ENCODE measurements around the gene CCNF.

The CCNF gene

GRCh38 chr16:2420035-2420434, 9.2 kb upstream of the CCNF start:
- TF ChIP-seq CTCF (IDR thresholded peaks at IDR 0.05; ENCODE audit: extremely low read depth, insufficient read depth, missing control alignments), result no peak
- in situ Hi-C loops (cut with MboI; ENCODE audit: low pct_unique_long_range_greater_than_20kb, low sequenced_read_pairs, unreplicated experiment), result loop anchor here (10.0 kb wide), 1 partner anchor 65 kb away; no protein-coding TSS in a partner anchor
- no peak for DNase-seq (ENCODE audit: low spot score)

- TF ChIP-seq CTCF (IDR thresholded peaks at IDR 0.05; ENCODE audit: extremely low read depth, insufficient read depth, missing control alignments), result no peak
- no peak for DNase-seq (ENCODE audit: low spot score)
- in situ Hi-C loops (cut with MboI; ENCODE audit: low pct_unique_long_range_greater_than_20kb, low sequenced_read_pairs, unreplicated experiment), result loop anchor here (10.0 kb wide), 1 partner anchor 67 kb away; no protein-coding TSS in a partner anchor
These were observed 7.0 kb upstream of the CCNF start for GRCh38 chr16:2422123-2422867.

GRCh38 chr16:2424061-2425007, 4.9 kb upstream of the CCNF start:
- TF ChIP-seq CTCF (IDR thresholded peaks at IDR 0.05; ENCODE audit: extremely low read depth, insufficient read depth, missing control alignments), result no peak
- in situ Hi-C loops (cut with MboI; ENCODE audit: low pct_unique_long_range_greater_than_20kb, low sequenced_read_pairs, unreplicated experiment), result loop anchor here (10.0 kb wide), 1 partner anchor 70 kb away; no protein-coding TSS in a partner anchor
- no peak for DNase-seq (ENCODE audit: low spot score)

GRCh38 chr16:2425008-2425518, 4.2 kb upstream of the CCNF start:
- in situ Hi-C loops (cut with MboI; ENCODE audit: low pct_unique_long_range_greater_than_20kb, low sequenced_read_pairs, unreplicated experiment), result loop anchor here (10.0 kb wide), 1 partner anchor 70 kb away; no protein-coding TSS in a partner anchor
- DNase-seq (ENCODE audit: low spot score), result no peak
- TF ChIP-seq CTCF (IDR thresholded peaks at IDR 0.05; ENCODE audit: extremely low read depth, insufficient read depth, missing control alignments), result no peak

DNA sequence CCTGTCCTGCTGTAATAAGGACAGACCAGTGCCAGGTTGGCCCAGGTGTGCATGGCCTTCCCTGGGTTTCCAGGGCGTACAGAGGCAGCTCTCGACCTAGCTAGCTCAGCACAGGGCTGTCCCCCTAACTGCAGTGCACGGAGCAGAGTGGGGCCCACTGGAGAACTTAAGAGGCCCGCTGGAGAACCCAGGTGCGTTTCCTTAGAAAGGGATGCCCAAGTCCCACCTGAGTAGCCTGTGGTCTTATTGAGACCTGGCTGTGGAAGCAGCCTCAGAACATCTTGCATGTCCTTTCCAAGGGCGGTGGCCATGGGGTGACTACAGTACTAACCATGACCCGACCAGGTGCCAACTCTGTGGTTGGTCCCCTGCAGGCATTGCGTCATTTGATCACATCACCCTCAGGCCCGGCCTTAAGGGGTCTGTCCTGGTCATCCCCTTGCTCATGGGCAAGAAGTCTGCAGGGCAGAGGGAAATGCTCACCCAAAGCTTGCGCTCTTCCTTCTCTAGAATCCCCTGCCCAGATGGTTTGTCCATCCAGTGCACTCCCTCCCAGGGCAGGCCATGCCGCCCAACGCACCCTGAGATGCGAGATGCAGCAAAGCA, 3.3 kb upstream of the CCNF start:
- no peak for TF ChIP-seq CTCF (IDR thresholded peaks at IDR 0.05; ENCODE audit: extremely low read depth, insufficient read depth, missing control alignments)
- in situ Hi-C loops (cut with MboI; ENCODE audit: low pct_unique_long_range_greater_than_20kb, low sequenced_read_pairs, unreplicated experiment), result loop anchor here (10.0 kb wide), 1 partner anchor 71 kb away; no protein-coding TSS in a partner anchor
- no peak for DNase-seq (ENCODE audit: low spot score)

DNA sequence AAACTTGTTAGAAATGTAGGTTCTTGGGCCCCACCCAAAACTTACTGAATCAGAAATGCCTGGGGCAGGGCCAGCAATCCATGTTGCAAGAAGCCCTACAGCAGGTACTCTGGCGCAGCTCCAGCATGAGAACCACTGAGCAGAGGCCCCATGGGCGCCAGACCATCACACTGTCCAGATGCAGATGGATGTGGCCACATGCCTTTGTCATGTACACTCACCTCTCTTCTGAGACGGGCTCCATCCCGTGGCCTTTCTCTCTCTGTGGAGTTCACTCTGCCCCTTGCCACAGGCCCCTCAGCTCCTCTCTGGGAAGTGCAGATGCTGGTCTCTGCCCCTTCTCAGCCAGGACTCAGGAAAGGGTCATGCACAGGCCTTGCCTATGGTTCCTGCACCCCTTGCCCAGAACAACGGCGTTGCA, 2.3 kb upstream of the CCNF start:
- TF ChIP-seq CTCF (IDR thresholded peaks at IDR 0.05; ENCODE audit: extremely low read depth, insufficient read depth, missing control alignments), result no peak
- DNase-seq (ENCODE audit: low spot score), result no peak
- in situ Hi-C loops (cut with MboI; ENCODE audit: low pct_unique_long_range_greater_than_20kb, low sequenced_read_pairs, unreplicated experiment), result loop anchor here (10.0 kb wide), 1 partner anchor 72 kb away; no protein-coding TSS in a partner anchor
